GM10847 (cell line): ENCODE data around the gene MYH7B.

Experiments
- POLR2A ChIP-seq: IDR thresholded peaks from 2 replicates; pipeline ENCODE4 v1.6.1; 2011; ENCODE audit not compliant: insufficient read length; ENCODE audit errors: extremely low read depth

MYH7B gene

DNA sequence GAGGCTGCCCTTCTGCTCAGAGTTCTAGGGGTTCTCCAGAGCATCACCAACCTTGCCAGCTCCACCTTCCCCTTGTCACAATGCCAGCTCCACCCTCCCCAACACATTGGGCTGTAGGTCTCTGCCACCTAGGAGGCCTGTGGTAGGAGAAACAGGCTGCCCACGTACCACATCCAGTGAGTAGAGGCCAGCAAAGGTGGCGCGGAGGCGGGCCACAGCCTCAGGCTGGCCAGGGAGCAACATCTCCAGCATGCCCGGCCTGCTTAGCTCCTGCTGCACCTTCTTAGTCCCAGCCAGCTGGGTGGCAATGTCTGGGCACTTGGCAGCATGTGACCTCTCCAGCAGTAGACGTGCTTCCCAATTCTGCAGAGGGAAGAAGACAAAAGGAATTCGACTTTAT lies 23.9 kb upstream of the MYH7B start:
- no peak for TF ChIP-seq POLR2A

DNA sequence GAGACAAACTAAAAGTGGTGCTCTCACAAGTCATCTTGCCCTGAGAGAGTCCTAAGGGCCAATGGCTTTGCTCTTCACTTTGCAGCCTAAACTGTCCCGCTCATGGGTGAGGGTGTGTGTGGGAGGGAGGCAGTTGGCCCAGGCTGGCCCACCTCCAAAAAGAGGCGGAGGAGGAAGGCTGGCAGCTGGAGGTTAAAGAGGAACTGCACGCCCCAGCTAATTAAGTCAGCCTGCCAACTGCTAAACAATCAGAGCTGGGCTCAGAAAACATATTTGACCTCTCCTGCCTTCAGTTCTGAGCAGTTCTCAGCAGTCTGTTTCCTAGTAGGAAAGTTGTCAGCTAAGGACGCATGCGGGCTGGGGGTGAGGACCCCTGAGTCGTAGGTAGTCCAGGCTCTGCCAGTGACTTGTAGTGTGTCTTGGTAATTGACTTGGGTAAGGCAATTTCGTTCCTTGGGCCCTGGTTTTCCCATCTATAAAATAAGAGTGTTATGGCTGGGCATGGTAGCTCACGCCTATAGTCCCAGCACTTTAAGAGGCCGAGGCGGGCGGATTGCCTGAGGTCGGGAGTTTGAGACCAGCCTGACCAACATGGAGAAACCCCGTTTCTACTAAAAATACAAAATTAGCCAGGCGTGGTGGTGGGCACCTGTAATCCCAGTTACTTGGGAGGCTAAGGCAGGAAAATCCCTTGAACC lies 17.1 kb upstream of the MYH7B start:
- no peak for TF ChIP-seq POLR2A

DNA sequence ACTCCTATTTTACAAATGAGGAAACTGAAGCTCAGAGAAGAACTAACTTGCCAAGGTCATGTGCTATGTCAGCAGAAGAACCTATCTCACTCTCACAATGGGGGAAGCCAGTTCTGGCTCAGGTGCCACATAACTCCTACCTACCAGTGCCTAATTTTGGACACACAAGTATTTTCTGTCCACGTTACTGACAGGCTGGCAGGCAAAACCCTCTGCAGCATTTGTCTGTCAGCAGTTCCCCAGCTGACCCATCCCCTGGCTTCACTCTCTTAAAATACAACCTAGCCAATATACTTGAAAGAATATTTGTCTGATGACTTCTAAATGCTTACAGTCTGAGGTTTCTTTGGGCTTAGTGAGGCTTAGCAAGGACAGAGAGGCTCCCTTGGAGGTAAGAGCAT lies 15.6 kb upstream of the MYH7B start:
- no peak for TF ChIP-seq POLR2A

DNA sequence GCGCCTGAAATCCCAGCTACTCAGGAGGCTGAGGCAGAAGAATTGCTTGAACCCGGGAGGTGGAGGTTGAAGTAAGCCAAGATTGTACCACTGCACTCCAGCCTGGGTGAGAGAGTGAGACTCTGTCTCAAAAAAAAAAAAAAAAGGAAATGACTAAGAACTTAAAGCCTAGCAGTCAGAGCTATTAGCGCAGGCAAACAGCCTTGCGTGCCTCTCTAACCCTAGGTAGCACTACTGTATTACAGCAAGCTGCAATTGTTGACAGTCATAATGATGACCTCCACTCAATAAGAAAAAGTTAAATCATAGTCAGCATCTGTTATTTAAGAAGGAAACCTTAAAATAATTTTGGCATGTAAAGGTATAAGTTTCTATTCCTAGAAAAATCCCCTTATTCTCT lies 14.4 kb upstream of the MYH7B start:
- no peak for TF ChIP-seq POLR2A

DNA sequence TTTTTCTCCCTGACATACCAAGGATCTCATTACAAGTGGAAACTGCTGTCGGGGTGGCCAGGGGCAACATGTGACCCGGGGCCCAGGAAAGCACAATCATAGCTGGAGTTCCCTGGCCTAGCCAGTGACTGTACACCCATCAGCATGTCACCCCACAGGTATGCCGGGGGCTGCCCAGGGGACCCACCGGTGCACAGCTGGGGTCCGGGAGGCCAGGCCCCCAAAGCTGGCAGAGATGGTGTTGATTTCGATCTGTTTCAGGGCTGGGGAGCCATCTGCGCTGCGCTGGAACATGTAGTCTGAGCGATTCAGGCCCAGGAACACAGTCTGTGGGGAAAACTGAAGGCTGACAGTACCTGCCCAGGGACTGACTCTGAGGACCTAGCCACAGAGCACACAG lies 13.4 kb upstream of the MYH7B start:
- no peak for TF ChIP-seq POLR2A

DNA sequence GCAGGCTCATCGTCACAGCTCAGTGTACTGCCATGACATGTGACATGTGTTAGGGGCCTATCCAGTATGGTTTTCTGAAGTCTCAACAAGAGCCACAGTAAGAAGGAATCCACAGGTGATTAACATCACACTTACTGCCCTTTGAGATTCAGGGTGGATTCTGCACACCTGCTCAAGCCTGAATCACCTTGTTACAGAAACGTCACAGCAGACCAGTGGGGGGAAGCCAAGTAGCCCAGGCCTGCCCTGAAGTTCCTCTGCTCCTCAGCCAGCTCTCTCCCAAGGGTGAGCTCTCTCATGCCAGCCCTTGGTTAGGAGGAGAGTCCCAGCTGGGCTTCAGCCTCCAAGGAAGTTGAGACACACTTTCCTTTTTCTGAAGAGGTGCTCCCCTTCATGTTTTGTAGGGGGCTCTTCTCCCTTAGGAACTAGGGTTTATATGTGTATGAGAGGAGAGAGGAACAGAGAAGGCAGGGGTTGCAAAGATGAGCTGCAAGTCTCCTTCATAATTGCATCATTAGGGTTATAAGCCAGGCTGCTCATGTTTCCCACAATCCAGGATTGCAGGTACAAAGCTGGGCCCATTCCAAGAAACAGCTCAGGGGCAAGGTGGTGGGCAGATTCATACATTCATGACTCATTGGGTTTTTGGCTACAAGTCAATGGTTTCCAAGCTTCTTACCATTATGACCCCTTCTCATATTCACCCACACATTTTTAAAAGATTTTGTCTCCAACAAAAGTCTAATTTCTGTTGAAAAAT lies 11.7 kb upstream of the MYH7B start:
- TF ChIP-seq POLR2A: no peak

DNA sequence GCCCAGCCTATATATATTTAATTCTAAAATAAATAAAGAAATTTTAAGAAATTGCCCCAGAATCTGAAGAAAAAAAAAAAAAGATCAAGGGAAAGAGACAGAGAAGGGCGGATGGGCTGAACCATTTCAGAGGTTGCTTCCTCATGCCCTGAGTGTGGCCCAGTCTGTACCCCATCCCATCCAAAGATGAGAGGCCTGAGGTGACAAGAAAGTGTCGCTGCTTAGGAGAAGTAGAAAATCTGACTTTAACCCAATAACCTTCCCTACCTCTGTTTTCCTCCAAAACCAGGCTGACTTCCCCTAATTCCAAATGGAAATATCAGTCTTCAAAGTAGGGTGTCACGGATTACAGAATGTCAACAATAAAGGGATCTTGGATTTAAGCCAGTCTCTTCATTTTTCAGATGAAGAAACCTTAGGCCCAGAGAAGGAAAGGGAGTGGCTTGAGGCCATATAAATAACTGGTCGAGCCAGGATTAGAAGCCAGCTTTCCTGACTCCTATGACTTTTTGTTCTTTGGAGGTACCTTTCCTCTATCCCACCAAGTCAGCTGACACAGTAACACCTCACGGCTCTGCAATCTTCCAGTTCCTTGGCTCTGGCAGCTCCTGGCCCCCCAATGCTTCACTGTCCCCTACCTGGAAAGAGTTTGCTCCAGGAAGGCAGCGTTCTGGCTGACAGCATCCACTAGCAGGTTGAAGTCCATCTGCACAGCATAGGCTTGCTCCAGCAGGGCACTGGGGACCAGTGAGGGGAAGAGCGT lies 10.2 kb upstream of the MYH7B start:
- TF ChIP-seq POLR2A: no peak

DNA sequence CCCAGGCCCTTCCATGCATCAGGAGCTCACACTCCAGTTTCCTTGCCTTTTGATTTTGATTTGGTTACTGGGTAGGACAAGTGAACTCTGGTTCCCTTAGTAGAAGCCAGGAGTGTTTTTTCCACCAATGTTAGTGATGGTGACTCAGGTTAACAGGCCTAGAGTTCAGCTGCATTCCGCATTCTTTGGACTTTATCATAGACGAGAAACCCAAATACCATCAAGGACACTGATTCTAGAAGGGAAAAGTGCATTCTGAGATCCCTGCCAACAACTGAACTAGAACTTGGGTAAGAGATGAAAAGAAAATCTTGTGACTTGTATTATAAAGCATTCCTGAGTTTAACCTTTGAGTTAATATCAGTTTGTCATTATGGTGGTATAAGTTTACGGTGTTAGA lies 9.0 kb upstream of the MYH7B start:
- TF ChIP-seq POLR2A: no peak

DNA sequence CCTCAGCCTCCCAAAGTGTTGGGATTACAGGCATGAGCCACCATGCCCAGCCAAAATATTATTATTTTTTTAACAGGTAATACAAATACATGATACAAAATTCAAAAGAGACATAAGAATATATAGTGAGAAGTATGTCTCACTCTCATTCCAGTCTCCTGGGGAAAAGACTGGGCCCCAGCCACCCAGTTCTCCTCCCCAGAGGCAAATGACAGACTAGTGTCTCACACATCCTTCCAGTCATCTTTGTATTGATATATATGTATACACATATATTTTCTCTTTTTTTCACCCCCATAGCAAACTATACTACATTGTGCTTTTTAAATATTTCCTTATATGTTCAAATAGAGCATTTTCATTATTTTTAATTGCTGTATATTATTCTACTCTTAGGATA lies 8.3 kb upstream of the MYH7B start:
- no peak for TF ChIP-seq POLR2A

DNA sequence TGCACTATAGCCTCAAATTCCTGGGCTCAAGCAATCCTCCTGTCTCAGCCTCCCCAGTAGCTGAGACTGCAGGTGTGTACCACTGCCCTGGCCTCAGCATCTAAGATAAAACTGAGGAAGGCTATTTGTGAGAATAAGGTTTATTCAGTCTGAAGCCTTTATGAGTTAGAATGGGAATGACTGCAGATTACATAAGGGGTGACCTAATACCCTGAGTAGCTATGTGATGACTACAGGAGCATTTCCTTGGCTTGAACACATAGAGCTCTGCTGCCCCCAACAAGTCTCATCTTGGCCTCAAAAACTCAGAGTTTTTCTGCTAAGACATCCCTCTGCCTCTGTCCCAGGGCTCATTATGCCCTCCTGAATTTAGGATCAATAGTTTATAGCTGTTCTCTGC lies 7.6 kb upstream of the MYH7B start:
- TF ChIP-seq POLR2A: no peak

DNA sequence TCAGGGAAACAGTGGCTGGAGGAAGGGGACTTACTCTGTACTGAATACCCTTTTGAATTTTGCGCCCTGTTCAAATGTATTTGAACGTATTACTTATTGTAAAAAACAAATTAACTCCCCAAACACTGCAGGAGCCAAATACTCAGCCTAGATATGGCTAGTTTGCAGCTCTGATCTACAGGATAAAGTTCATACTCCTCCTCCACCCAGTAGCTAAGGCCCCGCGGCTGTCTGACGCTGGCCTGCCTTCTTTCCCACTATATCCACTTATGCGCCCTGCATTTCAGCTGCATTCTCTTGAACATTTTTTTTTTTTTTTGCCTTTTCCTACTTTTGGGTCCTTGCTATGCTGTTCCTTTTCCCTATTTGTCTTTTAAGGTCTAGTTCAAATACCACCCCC lies 6.5 kb upstream of the MYH7B start:
- no peak for TF ChIP-seq POLR2A

DNA sequence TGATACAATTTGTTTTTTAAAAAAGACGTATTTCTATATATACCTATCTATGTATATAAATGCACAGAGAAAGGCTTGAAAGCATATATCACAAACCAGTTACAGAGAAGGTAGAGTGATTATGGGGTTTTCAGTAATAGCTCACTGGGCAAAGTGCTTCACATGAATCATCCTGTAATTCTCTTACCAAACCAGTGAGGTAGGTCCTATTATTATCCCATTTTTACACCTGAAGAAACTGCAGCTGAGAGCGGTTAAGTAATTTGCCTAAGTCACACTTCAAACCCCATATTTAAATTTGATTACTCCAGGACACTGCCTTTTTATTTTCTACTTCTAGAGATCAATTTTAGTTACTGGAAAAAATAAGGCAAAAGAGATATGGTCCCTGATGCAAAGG lies 4.4 kb upstream of the MYH7B start:
- TF ChIP-seq POLR2A: no peak

DNA sequence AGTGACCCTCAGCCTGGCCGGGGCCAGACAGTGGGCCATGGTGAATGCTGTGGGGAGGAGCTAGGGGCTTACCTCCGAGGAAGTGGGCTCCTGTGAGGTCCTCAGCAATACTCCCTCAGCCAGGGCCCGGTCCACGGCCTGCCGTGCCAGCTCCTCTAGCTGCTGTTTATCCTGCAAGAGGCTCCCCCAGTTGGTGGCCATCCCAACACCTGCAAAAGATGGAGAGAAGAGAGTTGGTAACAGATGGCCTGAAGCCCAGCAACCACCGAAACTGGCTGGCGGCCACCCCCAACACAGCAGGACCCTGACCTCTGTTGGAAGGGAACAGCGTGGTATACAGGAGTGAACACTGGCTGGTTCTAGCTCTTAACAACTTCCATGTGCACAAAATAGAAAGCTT lies 4.0 kb upstream of the MYH7B start:
- no peak for TF ChIP-seq POLR2A

DNA sequence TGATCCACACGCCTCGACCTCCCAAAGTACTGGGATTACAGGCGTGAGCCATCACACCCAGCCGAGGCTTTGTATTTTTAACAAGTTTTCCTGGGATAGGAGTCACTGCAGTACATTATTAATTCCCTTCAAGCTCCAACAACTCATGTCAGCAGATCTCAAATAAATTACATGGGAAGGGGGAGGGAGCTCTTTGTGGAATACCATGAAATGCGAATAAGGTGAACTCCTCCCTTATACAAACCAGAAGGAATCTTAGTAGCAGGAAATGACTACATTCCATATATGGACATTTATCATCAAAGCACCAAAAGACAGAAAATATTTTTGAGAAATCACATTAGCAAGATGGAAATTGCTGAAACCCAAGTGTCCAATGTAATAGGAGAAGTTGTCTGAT lies 3.0 kb upstream of the MYH7B start:
- no peak for TF ChIP-seq POLR2A

DNA sequence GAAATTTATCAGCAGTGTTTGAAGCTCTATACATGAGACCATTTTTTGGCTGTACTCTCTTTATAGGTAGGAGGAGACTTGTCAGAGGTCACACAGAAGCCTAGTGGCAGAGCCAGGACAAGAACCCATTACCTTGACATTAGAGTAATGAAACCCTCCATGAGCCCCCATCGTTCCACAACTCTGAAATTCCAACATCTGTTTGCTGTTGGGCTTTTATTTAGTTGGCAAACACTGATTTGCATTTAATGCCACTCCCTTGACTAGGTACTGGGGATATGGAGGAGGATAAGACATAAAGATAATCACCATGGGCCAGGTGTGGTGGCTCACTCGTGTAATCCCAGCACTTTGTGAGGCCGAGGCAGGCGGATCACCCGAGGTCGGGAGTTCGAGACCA lies 1.7 kb upstream of the MYH7B start:
- TF ChIP-seq POLR2A: no peak

DNA sequence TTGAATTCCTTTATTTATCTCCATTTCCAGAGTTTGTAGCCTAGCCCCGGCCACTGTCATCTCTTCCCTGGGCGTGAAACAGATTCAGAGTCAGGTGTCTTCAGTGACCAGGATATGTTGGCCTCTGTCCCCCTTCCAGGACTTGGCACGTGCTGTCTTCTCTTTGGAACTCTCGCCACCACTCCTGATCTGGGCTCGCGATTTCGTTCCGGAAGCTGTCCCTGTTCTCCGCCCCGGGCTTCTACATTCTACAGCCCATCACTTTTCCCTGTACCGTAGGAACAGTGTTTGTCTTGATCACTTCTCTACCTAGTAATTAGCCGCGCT lies 801 bp upstream of the MYH7B start:
- TF ChIP-seq POLR2A: no peak
